Activated B cell treated with CpG ODN at 0.5 μM for 24 hours (primary cell): ENCODE measurements around the gene INPP5A. TPM values are rescaled to one million over a fixed set of nuclear protein-coding genes. Genes with fewer than 3 reads are reported as not detected.
"Not testable (repeated sequence)": the region's sequence is repeated elsewhere in the genome, so short reads cannot be mapped to it uniquely, and the experiment has no call there.

Source experiments
- ATAC-seq: fragments of 200-7000 bp; cut with Tn5 transposase; one replicate; pipeline ENCODE4 v1.10.0; 2021; ENCODE audit warnings: low read depth, mild to moderate bottlenecking, moderate library complexity
- CTCF ChIA-PET: fragments of 350-600 bp; sonication (Branson Sonifier 250); formaldehyde crosslinking; loops from one replicate; lab custom pipeline; 2021; ENCODE audit warnings: antibody characterized with exemption; lab: Charles Lee
- POLR2A ChIA-PET: fragments of 350-600 bp; sonication (Branson Sonifier 250); formaldehyde crosslinking; loops from one replicate; lab custom pipeline; 2021; ENCODE audit warnings: antibody characterized with exemption; lab: Charles Lee
- DNase-seq: peaks from one replicate; pipeline ENCODE4 v3.0.0; 2022
- H3K27ac Mint-ChIP-seq: one replicate; pipeline ENCODE4 v1.8.0; 2020; ENCODE audit warnings: mixed read lengths
- H3K27me3 Mint-ChIP-seq: one replicate; pipeline ENCODE4 v1.8.0; 2021; ENCODE audit warnings: mixed read lengths
- H3K36me3 Mint-ChIP-seq: one replicate; pipeline ENCODE4 v1.8.0; 2021; ENCODE audit warnings: low read depth, mixed read lengths
- H3K4me1 Mint-ChIP-seq: one replicate; pipeline ENCODE4 v1.8.0; 2021; ENCODE audit warnings: mixed read lengths
- H3K4me3 Mint-ChIP-seq: one replicate; pipeline ENCODE4 v1.8.0; 2020; ENCODE audit warnings: mild to moderate bottlenecking, mixed read lengths
- H3K9me3 Mint-ChIP-seq: one replicate; pipeline ENCODE4 v1.8.0; 2020; ENCODE audit warnings: mixed read lengths
- CTCF ChIP-seq: fragments of 200-600 bp; IDR thresholded peaks from one replicate; pipeline ENCODE4 v1.8.0; 2022; ENCODE audit warnings: antibody characterized with exemption, mild to moderate bottlenecking
- intact Hi-C: fragments of 100-400 bp; cut with micrococcal nuclease; formaldehyde crosslinking; loops from one replicate; pipeline ENCODE4 v1.15.1; 2024
- total RNA-seq: library from RNA; stranded (reverse); gene quantifications from 2 replicates; pipeline ENCODE4 v1.2.3, GENCODE V29; 2022

Gene INPP5A
- total RNA-seq, 1 donor from 2014 or later = 24.9 TPM

DNA sequence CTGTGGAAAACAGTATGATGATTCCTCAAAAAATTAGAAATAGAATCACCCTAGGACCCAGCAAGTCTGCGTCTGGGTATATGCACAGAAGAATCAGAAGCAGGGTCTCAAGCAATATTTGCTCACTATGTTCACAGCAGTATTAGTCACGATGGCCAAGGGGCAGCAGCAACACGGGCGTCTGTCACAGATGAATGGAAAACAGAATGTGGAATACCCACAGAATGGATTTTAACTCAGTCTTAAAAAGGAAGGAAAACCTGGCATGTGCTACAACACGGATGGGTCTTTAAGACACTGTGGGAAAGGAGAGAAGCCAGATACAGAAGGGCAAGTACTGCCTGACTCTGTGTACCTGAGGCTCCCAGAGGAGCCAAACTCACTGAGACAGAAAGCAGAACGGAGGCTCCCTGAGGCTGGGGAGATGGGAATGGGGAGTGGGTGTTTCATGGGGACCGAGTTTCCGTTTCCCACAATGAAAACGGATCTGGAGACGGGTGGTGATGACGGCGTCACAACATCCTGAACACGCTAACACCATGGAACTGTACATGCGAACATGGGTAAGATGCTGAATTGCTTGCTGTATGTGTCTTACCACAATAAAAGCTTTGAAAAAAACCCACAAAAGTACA lies 36.7 kb upstream of the INPP5A start:
- ATAC-seq (no peak), DNase-seq (no peak)
- Mint-ChIP-seq H3K4me3 (no peak overlapping the region), H3K9me3 (no peaks in the 10 kb centered on the region), H3K27ac (no peak overlapping the region), H3K4me1 (no peaks in the 10 kb centered on the region), H3K36me3 (no peaks in the 10 kb centered on the region), H3K27me3 (peaks cover 7% of the 10 kb centered on the region)
- POLR2A ChIA-PET = no interaction called here
- no peak for TF ChIP-seq CTCF
- CTCF ChIA-PET = no interaction called here
- intact Hi-C loops = no loop called here

GRCh38 chr10:132502544-132503300 lies 34.9 kb upstream of the INPP5A start:
- CTCF ChIA-PET = no interaction called here
- intact Hi-C loops = no loop called here

DNA sequence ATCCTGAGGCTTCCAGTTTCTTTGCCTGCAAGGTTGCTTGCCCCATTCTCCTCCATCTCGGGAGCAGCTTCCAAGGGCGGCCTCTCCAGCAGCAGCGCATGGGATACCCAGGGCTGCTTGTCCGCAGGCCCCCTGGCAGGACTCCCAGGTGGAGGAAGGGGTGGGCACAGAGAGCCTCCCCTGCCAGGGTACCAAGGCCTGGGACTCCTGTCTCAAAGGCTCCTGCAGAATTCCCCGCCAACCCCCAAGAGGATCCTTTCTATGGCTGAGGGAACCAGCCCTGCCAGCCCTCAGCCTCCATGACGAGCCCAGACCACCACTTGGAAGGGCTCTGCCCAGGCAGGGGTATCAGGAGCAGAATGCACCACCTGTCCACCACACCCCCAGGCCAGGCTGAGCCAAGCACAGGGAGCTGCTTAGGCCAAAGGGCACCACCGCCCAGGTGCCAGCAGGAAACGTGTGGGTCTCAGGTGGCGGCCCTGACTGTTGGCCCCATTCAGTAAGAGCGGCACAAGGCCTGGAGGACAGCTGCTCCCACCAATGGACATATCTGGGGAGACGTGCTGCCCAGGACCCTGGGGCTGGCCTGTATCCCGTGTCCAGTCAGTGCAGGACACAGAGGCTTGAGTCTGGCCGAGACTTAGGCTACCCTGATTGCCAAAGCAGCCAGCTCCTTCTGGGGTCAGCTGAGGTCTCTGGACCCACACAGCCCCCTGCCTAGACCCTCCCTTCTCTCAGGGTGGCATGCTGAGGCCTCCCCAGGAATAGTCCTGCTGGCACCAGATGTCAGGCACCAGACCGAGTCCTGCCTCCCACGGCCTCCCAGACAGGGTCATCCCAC lies 33.8 kb upstream of the INPP5A start:
- no peak for TF ChIP-seq CTCF
- DNase-seq = no peak
- Mint-ChIP-seq H3K4me3 (no peak overlapping the region), H3K4me1 (no peaks in the 10 kb centered on the region), H3K36me3 (no peaks in the 10 kb centered on the region), H3K27me3 (peaks cover 2% of the 10 kb centered on the region), H3K27ac (no peak overlapping the region), H3K9me3 (no peaks in the 10 kb centered on the region)
- intact Hi-C loops = no loop called here
- ChIA-PET POLR2A (no interaction called here), CTCF (no interaction called here)
- no peak for ATAC-seq

More at GRCh38 chr10:132502544-132503300, 34.9 kb upstream of the INPP5A start:
- Mint-ChIP-seq H3K9me3 (no peaks in the 10 kb centered on the region), H3K4me3 (no peak overlapping the region), H3K27ac (no peak overlapping the region), H3K36me3 (no peaks in the 10 kb centered on the region), H3K4me1 (no peaks in the 10 kb centered on the region), H3K27me3 (peaks cover 6% of the 10 kb centered on the region)
- ATAC-seq (no peak), DNase-seq (no peak)
- POLR2A ChIA-PET = no interaction called here
- no peak for TF ChIP-seq CTCF

- ChIA-PET CTCF (no interaction called here), POLR2A (no interaction called here)
- intact Hi-C loops = no loop called here
- Mint-ChIP-seq H3K27ac (no peak overlapping the region), H3K27me3 (no peaks in the 10 kb centered on the region), H3K4me1 (no peaks in the 10 kb centered on the region), H3K9me3 (no peaks in the 10 kb centered on the region), H3K4me3 (no peak overlapping the region), H3K36me3 (no peaks in the 10 kb centered on the region)
- ATAC-seq = no peak
- no peak for DNase-seq
- TF ChIP-seq CTCF = no peak
Measured at GRCh38 chr10:132504501-132505272, 32.9 kb upstream of the INPP5A start.

GRCh38 chr10:132505546-132505945 lies 32.0 kb upstream of the INPP5A start:
- peak; percentile 13 for DNase-seq
- H3K36me3 Mint-ChIP-seq, H3K9me3 Mint-ChIP-seq, CTCF ChIA-PET, ATAC-seq, POLR2A ChIA-PET, H3K27ac Mint-ChIP-seq, intact Hi-C loops, H3K4me3 Mint-ChIP-seq, H3K27me3 Mint-ChIP-seq, H3K4me1 Mint-ChIP-seq: not testable (repeated sequence)
